GM12878 (cell line): ENCODE results near the gene PIR. TPM values are rescaled to one million over a fixed set of nuclear protein-coding genes. Genes with fewer than 3 reads are reported as not detected.

Experiments used
- ATAC-seq: fragments of 200-7000 bp; cut with Tn5 transposase; 3 replicates; pipeline ENCODE4 v1.9.1; 2020; ENCODE audit warnings: mild to moderate bottlenecking, moderate library complexity
- BruUV-seq: library from RNA; stranded (reverse); fragments of 400-500 nt; replicated peaks from 2 replicates; lab custom pipeline; 2021; lab: Mats Ljungman, UMichigan
- CTCF ChIA-PET: fragments of 300-600 bp; sonication (Branson Sonifier 250); formaldehyde crosslinking; extraction: SDS; loops from one replicate; lab custom pipeline; 2021; ENCODE audit warnings: inconsistent platforms; lab: Yijun Ruan, JAX
- POLR2A ChIA-PET: fragments of 350-600 bp; formaldehyde crosslinking; extraction: SDS; loops from one replicate; lab custom pipeline; 2021; ENCODE audit warnings: inconsistent platforms; lab: Charles Lee
- RAD21 ChIA-PET: fragments of 300-600 bp; sonication (Branson Sonifier 250); formaldehyde crosslinking; loops from one replicate; lab custom pipeline; 2023; ENCODE audit warnings: antibody characterized with exemption; ENCODE audit not compliant: unreplicated experiment; lab: Charles Lee
- SMC1A ChIA-PET: fragments of 300-600 bp; sonication (Branson Sonifier 250); formaldehyde crosslinking; loops from one replicate; lab custom pipeline; 2023; ENCODE audit not compliant: unreplicated experiment, uncharacterized antibody; lab: Charles Lee
- DNase-seq: peaks from one replicate; pipeline ENCODE4 v3.0.0-alpha.2; 2011; ENCODE audit warnings: low read depth, low spot score
- FAIRE-seq: peaks from 3 replicates; lab custom pipeline; 2011; peaks lifted over from hg19 to GRCh38; lab: Jason Lieb, UNC
- H2AFZ ChIP-seq: 2 replicates; pipeline ENCODE4 v1.6.0; 2011; ENCODE audit warnings: low read depth, low read length, control low read depth; ENCODE audit not compliant: control insufficient read depth
- H3K27ac ChIP-seq: 2 replicates; pipeline ENCODE4 v1.5.1; 2011; ENCODE audit warnings: control low read depth; ENCODE audit not compliant: control insufficient read depth, insufficient read depth
- H3K27me3 ChIP-seq, 2 experiments: replicated peaks in 1 of 2; 2 replicates each; pipeline versions ENCODE4 v1.6.0 to v1.6.1; 2011; ENCODE audit warnings: low read length in 1 of 2; ENCODE audit not compliant: control insufficient read depth in 2 of 2, insufficient read depth in 2 of 2
- H3K36me3 ChIP-seq, 2 experiments: 2 replicates each; pipeline ENCODE4 v1.5.1; 2011; ENCODE audit warnings: low read length in 1 of 2; ENCODE audit not compliant: control insufficient read depth in 2 of 2, insufficient read depth in 2 of 2
- H3K4me1 ChIP-seq: 2 replicates; pipeline ENCODE4 v1.6.1; 2011; ENCODE audit warnings: mild to moderate bottlenecking, low read length, moderate library complexity, mixed read lengths; ENCODE audit not compliant: control insufficient read depth, insufficient read depth
- H3K4me2 ChIP-seq: 2 replicates; pipeline ENCODE4 v1.6.0; 2011; ENCODE audit warnings: control low read depth; ENCODE audit not compliant: control insufficient read depth, insufficient read depth
- H3K4me3 ChIP-seq: fragments of 200-600 bp; sonication (generic); 2 replicates; pipeline ENCODE4 v1.5.1; 2016
- H3K79me2 ChIP-seq: 2 replicates; pipeline ENCODE4 v1.6.0; 2011; ENCODE audit warnings: low read length; ENCODE audit not compliant: control insufficient read depth, insufficient read depth
- H3K9ac ChIP-seq: 2 replicates; pipeline ENCODE4 v1.8.0; 2011; ENCODE audit warnings: low read length, control low read depth, mixed read lengths; ENCODE audit not compliant: control insufficient read depth, insufficient read depth
- H3K9me3 ChIP-seq: replicated peaks from 3 replicates; pipeline ENCODE4 v1.5.1; 2011; ENCODE audit warnings: mild to moderate bottlenecking, low read length; ENCODE audit not compliant: control insufficient read depth, insufficient read depth
- H4K20me1 ChIP-seq: 2 replicates; pipeline ENCODE4 v1.6.0; 2011; ENCODE audit not compliant: control insufficient read depth, insufficient read depth
- NFIC ChIP-seq: IDR thresholded peaks from 2 replicates; pipeline ENCODE4 v1.6.1; 2012; ENCODE audit warnings: low read depth, mild to moderate bottlenecking, inconsistent platforms, low read length, moderate library complexity
- NFYA ChIP-seq: IDR thresholded peaks from 2 replicates; pipeline ENCODE4 v1.6.1; 2011; ENCODE audit warnings: low read depth, mild to moderate bottlenecking, low read length, improper control_type of control experiment, borderline replicate concordance
- SMAD5 ChIP-seq: IDR thresholded peaks from 2 replicates; pipeline ENCODE4 v1.6.1; 2016; ENCODE audit warnings: antibody characterized with exemption, low read depth
- SUZ12 ChIP-seq: fragments of 200-600 bp; sonication (generic); IDR thresholded peaks from one replicate; pipeline ENCODE4 v1.6.1; 2018; ENCODE audit warnings: antibody characterized with exemption, mild to moderate bottlenecking; ENCODE audit not compliant: unreplicated experiment
- WGBS: methylation state at CpG from one replicate; pipeline ENCODE4 v1.1.6; 2016; ENCODE audit warnings: low lambda C conversion rate; ENCODE audit not compliant: insufficient replicate concordance, insufficient coverage; ENCODE audit errors: missing lambda C conversion rate; 5-methylcytosine and 5-hydroxymethylcytosine counted together
- in situ Hi-C: fragments of 300-500 bp; cut with MboI; formaldehyde crosslinking; loops from 9 replicates; pipeline ENCODE4 v1.14.3; 2018; ENCODE audit warnings: mixed read lengths
- intact Hi-C: fragments of 100-400 bp; cut with micrococcal nuclease; formaldehyde crosslinking; loops from one replicate; pipeline ENCODE4 v1.14.2; 2022; ENCODE audit not compliant: unreplicated experiment
- polyA plus RNA-seq, 11 experiments: library from polyadenylated mRNA; depleted of rRNA in 4 of 11; unstranded in 6 of 11; stranded (reverse) in 5 of 11; fragments of >200 nt; fragmentation: Nextera tagmentation in 4 of 11; fragmentation: Illumina TruSeq in 1 of 11; extraction: Ambion mirVana in 4 of 11; extraction: Trizol in 1 of 11; gene quantifications; 1 replicate in 1 of 11; 2 replicates in 10 of 11; pipeline versions ENCODE4 v1.2.1 to v1.2.3, GENCODE V29; 2011 to 2016; ENCODE audit warnings: inconsistent platforms in 2 of 11, missing spikeins in 2 of 11, low read depth in 1 of 11
- total RNA-seq, 4 experiments: library from RNA; depleted of rRNA in 3 of 4; stranded (reverse); fragments of >200 nt in 3 of 4; fragmentation: Illumina TruSeq in 1 of 4; extraction: Trizol in 1 of 4; gene quantifications; 2 replicates each; pipeline versions ENCODE4 v1.2.1 to v1.2.3, GENCODE V29; 2013 to 2021
- TF ChIP-seq, protein P1 (sequence below): fragments of 450-650 bp; IDR thresholded peaks from 2 replicates; pipeline ENCODE4 v1.6.1; 2014; ENCODE audit warnings: mild to moderate bottlenecking
- TF ChIP-seq, protein P2 (sequence below): IDR thresholded peaks from 2 replicates; pipeline ENCODE4 v1.6.1; 2011; ENCODE audit warnings: borderline replicate concordance, low read depth, mild to moderate bottlenecking, moderate library complexity, low read length; ENCODE audit not compliant: insufficient read depth, poor library complexity, severe bottlenecking
- TF ChIP-seq, protein P3 (sequence below): fragments of 450-650 bp; conservative IDR thresholded peaks from 2 replicates; pipeline ENCODE4 v1.6.1; 2017; ENCODE audit warnings: mild to moderate bottlenecking, moderate library complexity

PIR gene
- total and polyA plus RNA-seq, 10 of the 15 experiments (the other 5 are each of a cell fraction or from before 2014, with no cell fraction given): 3.8 to 16.5 (median 7.3) TPM

DNA sequence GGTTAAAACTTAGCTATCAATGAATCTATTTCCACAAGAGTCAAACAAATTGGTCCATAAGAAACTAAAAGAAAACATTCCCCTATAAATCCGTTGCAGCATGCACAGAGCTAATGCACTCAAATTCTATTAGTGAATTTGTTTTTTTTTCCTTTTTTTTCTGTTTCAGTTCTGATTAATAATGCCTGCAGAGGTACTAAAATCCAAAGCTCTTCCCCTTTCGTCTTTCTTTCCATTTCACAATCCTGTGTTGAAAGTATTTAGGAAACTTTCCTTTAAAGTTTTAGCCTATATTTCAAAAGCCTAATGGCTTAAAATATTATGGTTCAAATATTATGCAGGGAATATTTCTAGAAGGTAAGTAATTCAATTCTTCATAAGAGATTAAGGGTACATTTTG, 63.1 kb downstream of the PIR start:
- SMC1A ChIA-PET: interaction anchor here (0.6 kb wide), 1 partner anchor 78 kb away, joined by 3 read pairs; no protein-coding TSS in a partner anchor

More for the DNA sequence above, 63.1 kb downstream of the PIR start:
- no TSS peak for BruUV-seq
- Histone ChIP-seq H3K9me3 (no peaks in the 10 kb centered on the region), H3K4me2 (no peak overlapping the region), H3K27ac (no peak overlapping the region), H3K79me2 (no peaks in the 10 kb centered on the region), H3K4me3 (no peak overlapping the region), H3K9ac (no peak overlapping the region), H3K36me3 (no peaks in the 10 kb centered on the region), H4K20me1 (no peaks in the 10 kb centered on the region), H2AFZ (no peak overlapping the region), H3K27me3 (no peaks in the 10 kb centered on the region; a peak in 1 of 4 replicates), H3K4me1 (no peaks in the 10 kb centered on the region)
- intact Hi-C loops: no loop called here
- in situ Hi-C loops: no loop called here
- no peak for FAIRE-seq
- WGBS: 8% methylated on average over 2 of the region's 2 CpGs
- CTCF ChIA-PET: interaction anchor here (0.7 kb wide), 1 partner anchor 130 kb away, joined by 3 read pairs; no protein-coding TSS in a partner anchor
- ATAC-seq: no peak
- POLR2A ChIA-PET: interaction anchor here (1.1 kb wide), 1 partner anchor 45 kb away, joined by 3 read pairs; no protein-coding TSS in a partner anchor
- no peak for TF ChIP-seq SUZ12
- TF ChIP-seq, protein P1, sequence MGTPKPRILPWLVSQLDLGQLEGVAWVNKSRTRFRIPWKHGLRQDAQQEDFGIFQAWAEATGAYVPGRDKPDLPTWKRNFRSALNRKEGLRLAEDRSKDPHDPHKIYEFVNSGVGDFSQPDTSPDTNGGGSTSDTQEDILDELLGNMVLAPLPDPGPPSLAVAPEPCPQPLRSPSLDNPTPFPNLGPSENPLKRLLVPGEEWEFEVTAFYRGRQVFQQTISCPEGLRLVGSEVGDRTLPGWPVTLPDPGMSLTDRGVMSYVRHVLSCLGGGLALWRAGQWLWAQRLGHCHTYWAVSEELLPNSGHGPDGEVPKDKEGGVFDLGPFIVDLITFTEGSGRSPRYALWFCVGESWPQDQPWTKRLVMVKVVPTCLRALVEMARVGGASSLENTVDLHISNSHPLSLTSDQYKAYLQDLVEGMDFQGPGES: no peak
- no peak for TF ChIP-seq NFIC
- TF ChIP-seq, protein P2, sequence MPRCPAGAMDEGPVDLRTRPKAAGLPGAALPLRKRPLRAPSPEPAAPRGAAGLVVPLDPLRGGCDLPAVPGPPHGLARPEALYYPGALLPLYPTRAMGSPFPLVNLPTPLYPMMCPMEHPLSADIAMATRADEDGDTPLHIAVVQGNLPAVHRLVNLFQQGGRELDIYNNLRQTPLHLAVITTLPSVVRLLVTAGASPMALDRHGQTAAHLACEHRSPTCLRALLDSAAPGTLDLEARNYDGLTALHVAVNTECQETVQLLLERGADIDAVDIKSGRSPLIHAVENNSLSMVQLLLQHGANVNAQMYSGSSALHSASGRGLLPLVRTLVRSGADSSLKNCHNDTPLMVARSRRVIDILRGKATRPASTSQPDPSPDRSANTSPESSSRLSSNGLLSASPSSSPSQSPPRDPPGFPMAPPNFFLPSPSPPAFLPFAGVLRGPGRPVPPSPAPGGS: no peak
- TF ChIP-seq SMAD5: no peak
- TF ChIP-seq NFYA: no peak
- TF ChIP-seq, protein P3, sequence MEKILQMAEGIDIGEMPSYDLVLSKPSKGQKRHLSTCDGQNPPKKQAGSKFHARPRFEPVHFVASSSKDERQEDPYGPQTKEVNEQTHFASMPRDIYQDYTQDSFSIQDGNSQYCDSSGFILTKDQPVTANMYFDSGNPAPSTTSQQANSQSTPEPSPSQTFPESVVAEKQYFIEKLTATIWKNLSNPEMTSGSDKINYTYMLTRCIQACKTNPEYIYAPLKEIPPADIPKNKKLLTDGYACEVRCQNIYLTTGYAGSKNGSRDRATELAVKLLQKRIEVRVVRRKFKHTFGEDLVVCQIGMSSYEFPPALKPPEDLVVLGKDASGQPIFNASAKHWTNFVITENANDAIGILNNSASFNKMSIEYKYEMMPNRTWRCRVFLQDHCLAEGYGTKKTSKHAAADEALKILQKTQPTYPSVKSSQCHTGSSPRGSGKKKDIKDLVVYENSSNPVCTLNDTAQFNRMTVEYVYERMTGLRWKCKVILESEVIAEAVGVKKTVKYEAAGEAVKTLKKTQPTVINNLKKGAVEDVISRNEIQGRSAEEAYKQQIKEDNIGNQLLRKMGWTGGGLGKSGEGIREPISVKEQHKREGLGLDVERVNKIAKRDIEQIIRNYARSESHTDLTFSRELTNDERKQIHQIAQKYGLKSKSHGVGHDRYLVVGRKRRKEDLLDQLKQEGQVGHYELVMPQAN: no peak
- RAD21 ChIA-PET: no interaction called here
- no peak for DNase-seq
